WTC11 (cell line): ENCODE results near the gene DCAF17. TPM values are rescaled to one million over a fixed set of nuclear protein-coding genes. Genes with fewer than 3 reads are reported as not detected.

Source experiments
- ATAC-seq: fragments of 200-7000 bp; cut with Tn5 transposase; 2 replicates; pipeline ENCODE4 v1.10.0; 2021; ENCODE audit warnings: mild to moderate bottlenecking, moderate library complexity
- CTCF ChIA-PET: fragments of 300-600 bp; sonication (Branson Sonifier 250); formaldehyde crosslinking; loops from one replicate; lab custom pipeline; 2021; ENCODE audit warnings: antibody characterized with exemption; lab: Charles Lee
- POLR2A ChIA-PET: fragments of 350-600 bp; sonication (Branson Sonifier 250); formaldehyde crosslinking; loops from one replicate; lab custom pipeline; 2021; ENCODE audit warnings: antibody characterized with exemption; lab: Charles Lee
- DNase-seq: peaks from one replicate; pipeline ENCODE4 v3.0.0; 2021; ENCODE audit warnings: low spot score
- H3K27ac Mint-ChIP-seq: 2 replicates; pipeline ENCODE4 v1.8.0; 2021; ENCODE audit warnings: mixed read lengths
- H3K27me3 Mint-ChIP-seq: 2 replicates; pipeline ENCODE4 v1.8.0; 2021; ENCODE audit warnings: low read depth, mild to moderate bottlenecking, moderate library complexity, mixed read lengths
- H3K36me3 Mint-ChIP-seq: 2 replicates; pipeline ENCODE4 v1.8.0; 2021; ENCODE audit warnings: mixed read lengths
- H3K4me1 Mint-ChIP-seq: 2 replicates; pipeline ENCODE4 v1.8.0; 2022; ENCODE audit warnings: mixed read lengths
- H3K4me3 Mint-ChIP-seq: 2 replicates; pipeline ENCODE4 v1.8.0; 2021; ENCODE audit warnings: mild to moderate bottlenecking, moderate library complexity, mixed read lengths
- H3K9me3 Mint-ChIP-seq: 2 replicates; pipeline ENCODE4 v1.8.0; 2021; ENCODE audit warnings: mixed read lengths
- FOXK1 ChIP-seq: sonication (generic); formaldehyde crosslinking; IDR thresholded peaks from 2 replicates; pipeline ENCODE4 v1.8.0; 2022; ENCODE audit warnings: mild to moderate bottlenecking, moderate library complexity, missing genetic modification reagents
- JUN ChIP-seq: sonication (generic); formaldehyde crosslinking; IDR thresholded peaks from 2 replicates; pipeline ENCODE4 v1.8.0; 2023; ENCODE audit warnings: mild to moderate bottlenecking, missing genetic modification reagents
- KAT7 ChIP-seq: sonication (generic); formaldehyde crosslinking; IDR thresholded peaks from 2 replicates; pipeline ENCODE4 v1.8.1; 2023; ENCODE audit warnings: missing genetic modification reagents, mild to moderate bottlenecking, borderline replicate concordance
- NR2C2 ChIP-seq: sonication (generic); formaldehyde crosslinking; IDR thresholded peaks from 2 replicates; pipeline ENCODE4 v1.8.0; 2022; ENCODE audit warnings: mild to moderate bottlenecking, missing genetic modification reagents
- NR3C1 ChIP-seq: sonication (generic); formaldehyde crosslinking; conservative IDR thresholded peaks from 2 replicates; pipeline ENCODE4 v1.8.1; 2023; ENCODE audit warnings: low read depth, mild to moderate bottlenecking, missing genetic modification reagents
- SOX15 ChIP-seq: fragments of 250-450 bp; sonication (Bioruptor Pico); IDR thresholded peaks from 2 replicates; pipeline ENCODE4 v1.9.0; 2021; ENCODE audit warnings: mild to moderate bottlenecking
- TEAD1 ChIP-seq: sonication (generic); formaldehyde crosslinking; IDR thresholded peaks from 2 replicates; pipeline ENCODE4 v1.8.0; 2022; ENCODE audit warnings: mild to moderate bottlenecking, missing genetic modification reagents
- ZNF423 ChIP-seq: fragments of 250-450 bp; sonication (Bioruptor Pico); IDR thresholded peaks from 2 replicates; pipeline ENCODE4 v2.1.2; 2022; ENCODE audit warnings: mild to moderate bottlenecking, moderate library complexity
- total RNA-seq: library from RNA; stranded (reverse); gene quantifications from 3 replicates; pipeline ENCODE4 v1.2.3, GENCODE V29; 2021
- TF ChIP-seq, protein P1 (sequence below): sonication (generic); formaldehyde crosslinking; IDR thresholded peaks from 2 replicates; pipeline ENCODE4 v1.8.0; 2023; ENCODE audit warnings: missing genetic modification reagents, mild to moderate bottlenecking, borderline replicate concordance
- TF ChIP-seq, protein P2 (sequence below): sonication (generic); formaldehyde crosslinking; conservative IDR thresholded peaks from 2 replicates; pipeline ENCODE4 v1.8.1; 2023; ENCODE audit warnings: mild to moderate bottlenecking, low read depth, missing genetic modification reagents, moderate library complexity
- TF ChIP-seq, protein P3 (sequence below): fragments of 250-450 bp; sonication (Bioruptor Pico); IDR thresholded peaks from 2 replicates; pipeline ENCODE4 v1.8.0; 2021; ENCODE audit warnings: mild to moderate bottlenecking
- TF ChIP-seq, protein P4 (sequence below): sonication (generic); formaldehyde crosslinking; IDR thresholded peaks from 2 replicates; pipeline ENCODE4 v1.8.0; 2023; ENCODE audit warnings: missing genetic modification reagents
- TF ChIP-seq, protein P5 (sequence below): sonication (generic); formaldehyde crosslinking; IDR thresholded peaks from 2 replicates; pipeline ENCODE4 v1.8.1; 2023; ENCODE audit warnings: mild to moderate bottlenecking, missing genetic modification reagents, borderline replicate concordance
- TF ChIP-seq, protein P6 (sequence below): sonication (generic); formaldehyde crosslinking; IDR thresholded peaks from 2 replicates; pipeline ENCODE4 v1.8.1; 2023; ENCODE audit warnings: mild to moderate bottlenecking, missing genetic modification reagents
- TF ChIP-seq, protein P7 (sequence below): fragments of 200-600 bp; IDR thresholded peaks from 2 replicates; pipeline ENCODE4 v1.8.0; 2022; ENCODE audit warnings: antibody characterized with exemption
- TF ChIP-seq, protein P8 (sequence below): sonication (generic); formaldehyde crosslinking; IDR thresholded peaks from 2 replicates; pipeline ENCODE4 v1.8.1; 2022; ENCODE audit warnings: low read depth, mild to moderate bottlenecking, moderate library complexity, missing genetic modification reagents, borderline replicate concordance

DCAF17 gene
- total RNA-seq, 1 experiment from 2014 or later, result 27.2 TPM

DNA sequence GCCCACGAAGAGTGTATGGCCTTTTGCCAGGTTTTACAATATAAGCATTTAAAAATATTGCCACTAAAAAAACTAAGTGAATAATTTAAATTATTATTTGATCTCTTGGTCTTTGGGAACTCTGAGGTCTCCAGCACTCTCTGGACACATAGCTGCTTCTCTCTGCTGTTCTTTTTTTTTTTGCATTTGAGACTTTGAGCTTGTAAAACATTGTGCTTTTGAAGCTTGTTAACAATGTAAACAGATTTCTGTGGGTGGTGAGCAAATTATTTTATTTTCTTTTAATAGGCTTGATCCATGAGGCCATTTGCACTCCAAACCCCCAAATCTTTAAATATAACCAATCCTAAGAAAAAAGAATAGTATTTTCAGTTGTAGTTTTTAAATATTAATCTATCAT lies 42.0 kb downstream of the DCAF17 start:
- Mint-ChIP-seq H3K4me1 (no peaks in the 10 kb centered on the region; the same call in 1 of the 2 replicates), H3K36me3 (peaks cover 31% of the 10 kb centered on the region), H3K9me3 (no peaks in the 10 kb centered on the region), H3K4me3 (no peak overlapping the region), H3K27me3 (no peaks in the 10 kb centered on the region), H3K27ac (no peak overlapping the region)
- DNase-seq, result no peak
- CTCF ChIA-PET, result no interaction called here
- POLR2A ChIA-PET, result no interaction called here
- no peak for ATAC-seq
- TF ChIP-seq, protein P1, sequence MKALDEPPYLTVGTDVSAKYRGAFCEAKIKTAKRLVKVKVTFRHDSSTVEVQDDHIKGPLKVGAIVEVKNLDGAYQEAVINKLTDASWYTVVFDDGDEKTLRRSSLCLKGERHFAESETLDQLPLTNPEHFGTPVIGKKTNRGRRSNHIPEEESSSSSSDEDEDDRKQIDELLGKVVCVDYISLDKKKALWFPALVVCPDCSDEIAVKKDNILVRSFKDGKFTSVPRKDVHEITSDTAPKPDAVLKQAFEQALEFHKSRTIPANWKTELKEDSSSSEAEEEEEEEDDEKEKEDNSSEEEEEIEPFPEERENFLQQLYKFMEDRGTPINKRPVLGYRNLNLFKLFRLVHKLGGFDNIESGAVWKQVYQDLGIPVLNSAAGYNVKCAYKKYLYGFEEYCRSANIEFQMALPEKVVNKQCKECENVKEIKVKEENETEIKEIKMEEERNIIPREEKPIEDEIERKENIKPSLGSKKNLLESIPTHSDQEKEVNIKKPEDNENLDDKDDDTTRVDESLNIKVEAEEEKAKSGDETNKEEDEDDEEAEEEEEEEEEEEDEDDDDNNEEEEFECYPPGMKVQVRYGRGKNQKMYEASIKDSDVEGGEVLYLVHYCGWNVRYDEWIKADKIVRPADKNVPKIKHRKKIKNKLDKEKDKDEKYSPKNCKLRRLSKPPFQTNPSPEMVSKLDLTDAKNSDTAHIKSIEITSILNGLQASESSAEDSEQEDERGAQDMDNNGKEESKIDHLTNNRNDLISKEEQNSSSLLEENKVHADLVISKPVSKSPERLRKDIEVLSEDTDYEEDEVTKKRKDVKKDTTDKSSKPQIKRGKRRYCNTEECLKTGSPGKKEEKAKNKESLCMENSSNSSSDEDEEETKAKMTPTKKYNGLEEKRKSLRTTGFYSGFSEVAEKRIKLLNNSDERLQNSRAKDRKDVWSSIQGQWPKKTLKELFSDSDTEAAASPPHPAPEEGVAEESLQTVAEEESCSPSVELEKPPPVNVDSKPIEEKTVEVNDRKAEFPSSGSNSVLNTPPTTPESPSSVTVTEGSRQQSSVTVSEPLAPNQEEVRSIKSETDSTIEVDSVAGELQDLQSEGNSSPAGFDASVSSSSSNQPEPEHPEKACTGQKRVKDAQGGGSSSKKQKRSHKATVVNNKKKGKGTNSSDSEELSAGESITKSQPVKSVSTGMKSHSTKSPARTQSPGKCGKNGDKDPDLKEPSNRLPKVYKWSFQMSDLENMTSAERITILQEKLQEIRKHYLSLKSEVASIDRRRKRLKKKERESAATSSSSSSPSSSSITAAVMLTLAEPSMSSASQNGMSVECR (CRISPR knock-in tag), result no peak
- TF ChIP-seq ZNF423 (CRISPR knock-in tag) (no peak), JUN (CRISPR knock-in tag) (no peak), FOXK1 (CRISPR knock-in tag) (no peak), KAT7 (no peak), SOX15 (CRISPR knock-in tag) (no peak), NR3C1 (CRISPR knock-in tag) (no peak), TEAD1 (CRISPR knock-in tag) (no peak), NR2C2 (CRISPR knock-in tag) (no peak)
- TF ChIP-seq, protein P2, sequence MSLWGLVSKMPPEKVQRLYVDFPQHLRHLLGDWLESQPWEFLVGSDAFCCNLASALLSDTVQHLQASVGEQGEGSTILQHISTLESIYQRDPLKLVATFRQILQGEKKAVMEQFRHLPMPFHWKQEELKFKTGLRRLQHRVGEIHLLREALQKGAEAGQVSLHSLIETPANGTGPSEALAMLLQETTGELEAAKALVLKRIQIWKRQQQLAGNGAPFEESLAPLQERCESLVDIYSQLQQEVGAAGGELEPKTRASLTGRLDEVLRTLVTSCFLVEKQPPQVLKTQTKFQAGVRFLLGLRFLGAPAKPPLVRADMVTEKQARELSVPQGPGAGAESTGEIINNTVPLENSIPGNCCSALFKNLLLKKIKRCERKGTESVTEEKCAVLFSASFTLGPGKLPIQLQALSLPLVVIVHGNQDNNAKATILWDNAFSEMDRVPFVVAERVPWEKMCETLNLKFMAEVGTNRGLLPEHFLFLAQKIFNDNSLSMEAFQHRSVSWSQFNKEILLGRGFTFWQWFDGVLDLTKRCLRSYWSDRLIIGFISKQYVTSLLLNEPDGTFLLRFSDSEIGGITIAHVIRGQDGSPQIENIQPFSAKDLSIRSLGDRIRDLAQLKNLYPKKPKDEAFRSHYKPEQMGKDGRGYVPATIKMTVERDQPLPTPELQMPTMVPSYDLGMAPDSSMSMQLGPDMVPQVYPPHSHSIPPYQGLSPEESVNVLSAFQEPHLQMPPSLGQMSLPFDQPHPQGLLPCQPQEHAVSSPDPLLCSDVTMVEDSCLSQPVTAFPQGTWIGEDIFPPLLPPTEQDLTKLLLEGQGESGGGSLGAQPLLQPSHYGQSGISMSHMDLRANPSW (CRISPR knock-in tag), result no peak
- TF ChIP-seq, protein P3, sequence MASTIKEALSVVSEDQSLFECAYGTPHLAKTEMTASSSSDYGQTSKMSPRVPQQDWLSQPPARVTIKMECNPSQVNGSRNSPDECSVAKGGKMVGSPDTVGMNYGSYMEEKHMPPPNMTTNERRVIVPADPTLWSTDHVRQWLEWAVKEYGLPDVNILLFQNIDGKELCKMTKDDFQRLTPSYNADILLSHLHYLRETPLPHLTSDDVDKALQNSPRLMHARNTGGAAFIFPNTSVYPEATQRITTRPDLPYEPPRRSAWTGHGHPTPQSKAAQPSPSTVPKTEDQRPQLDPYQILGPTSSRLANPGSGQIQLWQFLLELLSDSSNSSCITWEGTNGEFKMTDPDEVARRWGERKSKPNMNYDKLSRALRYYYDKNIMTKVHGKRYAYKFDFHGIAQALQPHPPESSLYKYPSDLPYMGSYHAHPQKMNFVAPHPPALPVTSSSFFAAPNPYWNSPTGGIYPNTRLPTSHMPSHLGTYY (CRISPR knock-in tag), result no peak
- TF ChIP-seq, protein P4, sequence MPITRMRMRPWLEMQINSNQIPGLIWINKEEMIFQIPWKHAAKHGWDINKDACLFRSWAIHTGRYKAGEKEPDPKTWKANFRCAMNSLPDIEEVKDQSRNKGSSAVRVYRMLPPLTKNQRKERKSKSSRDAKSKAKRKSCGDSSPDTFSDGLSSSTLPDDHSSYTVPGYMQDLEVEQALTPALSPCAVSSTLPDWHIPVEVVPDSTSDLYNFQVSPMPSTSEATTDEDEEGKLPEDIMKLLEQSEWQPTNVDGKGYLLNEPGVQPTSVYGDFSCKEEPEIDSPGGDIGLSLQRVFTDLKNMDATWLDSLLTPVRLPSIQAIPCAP (CRISPR knock-in tag), result no peak
- TF ChIP-seq, protein P5, sequence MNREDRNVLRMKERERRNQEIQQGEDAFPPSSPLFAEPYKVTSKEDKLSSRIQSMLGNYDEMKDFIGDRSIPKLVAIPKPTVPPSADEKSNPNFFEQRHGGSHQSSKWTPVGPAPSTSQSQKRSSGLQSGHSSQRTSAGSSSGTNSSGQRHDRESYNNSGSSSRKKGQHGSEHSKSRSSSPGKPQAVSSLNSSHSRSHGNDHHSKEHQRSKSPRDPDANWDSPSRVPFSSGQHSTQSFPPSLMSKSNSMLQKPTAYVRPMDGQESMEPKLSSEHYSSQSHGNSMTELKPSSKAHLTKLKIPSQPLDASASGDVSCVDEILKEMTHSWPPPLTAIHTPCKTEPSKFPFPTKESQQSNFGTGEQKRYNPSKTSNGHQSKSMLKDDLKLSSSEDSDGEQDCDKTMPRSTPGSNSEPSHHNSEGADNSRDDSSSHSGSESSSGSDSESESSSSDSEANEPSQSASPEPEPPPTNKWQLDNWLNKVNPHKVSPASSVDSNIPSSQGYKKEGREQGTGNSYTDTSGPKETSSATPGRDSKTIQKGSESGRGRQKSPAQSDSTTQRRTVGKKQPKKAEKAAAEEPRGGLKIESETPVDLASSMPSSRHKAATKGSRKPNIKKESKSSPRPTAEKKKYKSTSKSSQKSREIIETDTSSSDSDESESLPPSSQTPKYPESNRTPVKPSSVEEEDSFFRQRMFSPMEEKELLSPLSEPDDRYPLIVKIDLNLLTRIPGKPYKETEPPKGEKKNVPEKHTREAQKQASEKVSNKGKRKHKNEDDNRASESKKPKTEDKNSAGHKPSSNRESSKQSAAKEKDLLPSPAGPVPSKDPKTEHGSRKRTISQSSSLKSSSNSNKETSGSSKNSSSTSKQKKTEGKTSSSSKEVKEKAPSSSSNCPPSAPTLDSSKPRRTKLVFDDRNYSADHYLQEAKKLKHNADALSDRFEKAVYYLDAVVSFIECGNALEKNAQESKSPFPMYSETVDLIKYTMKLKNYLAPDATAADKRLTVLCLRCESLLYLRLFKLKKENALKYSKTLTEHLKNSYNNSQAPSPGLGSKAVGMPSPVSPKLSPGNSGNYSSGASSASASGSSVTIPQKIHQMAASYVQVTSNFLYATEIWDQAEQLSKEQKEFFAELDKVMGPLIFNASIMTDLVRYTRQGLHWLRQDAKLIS (CRISPR knock-in tag), result no peak
- TF ChIP-seq, protein P6, sequence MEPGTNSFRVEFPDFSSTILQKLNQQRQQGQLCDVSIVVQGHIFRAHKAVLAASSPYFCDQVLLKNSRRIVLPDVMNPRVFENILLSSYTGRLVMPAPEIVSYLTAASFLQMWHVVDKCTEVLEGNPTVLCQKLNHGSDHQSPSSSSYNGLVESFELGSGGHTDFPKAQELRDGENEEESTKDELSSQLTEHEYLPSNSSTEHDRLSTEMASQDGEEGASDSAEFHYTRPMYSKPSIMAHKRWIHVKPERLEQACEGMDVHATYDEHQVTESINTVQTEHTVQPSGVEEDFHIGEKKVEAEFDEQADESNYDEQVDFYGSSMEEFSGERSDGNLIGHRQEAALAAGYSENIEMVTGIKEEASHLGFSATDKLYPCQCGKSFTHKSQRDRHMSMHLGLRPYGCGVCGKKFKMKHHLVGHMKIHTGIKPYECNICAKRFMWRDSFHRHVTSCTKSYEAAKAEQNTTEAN, result no peak
- TF ChIP-seq, protein P7, sequence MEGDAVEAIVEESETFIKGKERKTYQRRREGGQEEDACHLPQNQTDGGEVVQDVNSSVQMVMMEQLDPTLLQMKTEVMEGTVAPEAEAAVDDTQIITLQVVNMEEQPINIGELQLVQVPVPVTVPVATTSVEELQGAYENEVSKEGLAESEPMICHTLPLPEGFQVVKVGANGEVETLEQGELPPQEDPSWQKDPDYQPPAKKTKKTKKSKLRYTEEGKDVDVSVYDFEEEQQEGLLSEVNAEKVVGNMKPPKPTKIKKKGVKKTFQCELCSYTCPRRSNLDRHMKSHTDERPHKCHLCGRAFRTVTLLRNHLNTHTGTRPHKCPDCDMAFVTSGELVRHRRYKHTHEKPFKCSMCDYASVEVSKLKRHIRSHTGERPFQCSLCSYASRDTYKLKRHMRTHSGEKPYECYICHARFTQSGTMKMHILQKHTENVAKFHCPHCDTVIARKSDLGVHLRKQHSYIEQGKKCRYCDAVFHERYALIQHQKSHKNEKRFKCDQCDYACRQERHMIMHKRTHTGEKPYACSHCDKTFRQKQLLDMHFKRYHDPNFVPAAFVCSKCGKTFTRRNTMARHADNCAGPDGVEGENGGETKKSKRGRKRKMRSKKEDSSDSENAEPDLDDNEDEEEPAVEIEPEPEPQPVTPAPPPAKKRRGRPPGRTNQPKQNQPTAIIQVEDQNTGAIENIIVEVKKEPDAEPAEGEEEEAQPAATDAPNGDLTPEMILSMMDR, result no peak
- TF ChIP-seq, protein P8, sequence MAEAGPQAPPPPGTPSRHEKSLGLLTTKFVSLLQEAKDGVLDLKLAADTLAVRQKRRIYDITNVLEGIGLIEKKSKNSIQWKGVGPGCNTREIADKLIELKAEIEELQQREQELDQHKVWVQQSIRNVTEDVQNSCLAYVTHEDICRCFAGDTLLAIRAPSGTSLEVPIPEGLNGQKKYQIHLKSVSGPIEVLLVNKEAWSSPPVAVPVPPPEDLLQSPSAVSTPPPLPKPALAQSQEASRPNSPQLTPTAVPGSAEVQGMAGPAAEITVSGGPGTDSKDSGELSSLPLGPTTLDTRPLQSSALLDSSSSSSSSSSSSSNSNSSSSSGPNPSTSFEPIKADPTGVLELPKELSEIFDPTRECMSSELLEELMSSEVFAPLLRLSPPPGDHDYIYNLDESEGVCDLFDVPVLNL (CRISPR knock-in tag), result no peak
